HG02938 (cell line): ENCODE measurements around the gene GPD1.

ENCODE experiments used
- ATAC-seq: cut with Tn5 transposase; IDR thresholded peaks from one replicate; pipeline ENCODE4 v1.9.1; 2021; ENCODE audit warnings: mild to moderate bottlenecking, moderate library complexity; ENCODE audit not compliant: unreplicated experiment

Gene GPD1

DNA sequence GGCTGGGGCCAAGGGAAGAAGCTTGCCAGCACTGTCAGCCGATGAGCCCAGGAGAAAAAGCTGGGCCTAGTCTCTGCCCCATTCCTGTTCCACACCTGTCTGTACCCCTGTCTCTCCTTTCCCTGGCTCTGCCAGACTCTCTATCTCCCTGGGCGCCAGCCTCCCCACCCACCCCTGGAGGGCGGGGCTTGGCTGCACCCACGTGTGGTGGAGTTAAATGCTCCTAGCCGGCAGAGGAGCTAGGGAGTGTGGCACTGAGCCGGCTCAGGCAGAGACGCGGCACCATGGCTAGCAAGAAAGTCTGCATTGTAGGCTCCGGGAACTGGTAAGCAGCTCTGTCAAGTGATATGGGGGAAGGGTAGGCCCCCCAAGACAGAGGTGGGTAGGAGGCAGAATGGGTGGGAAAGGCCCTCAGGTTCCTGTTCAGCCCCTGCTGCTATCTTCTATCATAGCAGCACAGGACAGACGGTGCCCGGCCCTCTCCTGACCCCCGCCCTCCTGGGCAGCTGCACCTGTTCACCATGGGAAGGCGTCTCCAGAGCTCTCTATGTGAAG is at the start of gene GPD1:
Gene GPD1 (plus strand): TSS at position 242 of the 555 bp plus-strand sequence. CDS start 43 bp downstream, at position 285.
- no peak for ATAC-seq

DNA sequence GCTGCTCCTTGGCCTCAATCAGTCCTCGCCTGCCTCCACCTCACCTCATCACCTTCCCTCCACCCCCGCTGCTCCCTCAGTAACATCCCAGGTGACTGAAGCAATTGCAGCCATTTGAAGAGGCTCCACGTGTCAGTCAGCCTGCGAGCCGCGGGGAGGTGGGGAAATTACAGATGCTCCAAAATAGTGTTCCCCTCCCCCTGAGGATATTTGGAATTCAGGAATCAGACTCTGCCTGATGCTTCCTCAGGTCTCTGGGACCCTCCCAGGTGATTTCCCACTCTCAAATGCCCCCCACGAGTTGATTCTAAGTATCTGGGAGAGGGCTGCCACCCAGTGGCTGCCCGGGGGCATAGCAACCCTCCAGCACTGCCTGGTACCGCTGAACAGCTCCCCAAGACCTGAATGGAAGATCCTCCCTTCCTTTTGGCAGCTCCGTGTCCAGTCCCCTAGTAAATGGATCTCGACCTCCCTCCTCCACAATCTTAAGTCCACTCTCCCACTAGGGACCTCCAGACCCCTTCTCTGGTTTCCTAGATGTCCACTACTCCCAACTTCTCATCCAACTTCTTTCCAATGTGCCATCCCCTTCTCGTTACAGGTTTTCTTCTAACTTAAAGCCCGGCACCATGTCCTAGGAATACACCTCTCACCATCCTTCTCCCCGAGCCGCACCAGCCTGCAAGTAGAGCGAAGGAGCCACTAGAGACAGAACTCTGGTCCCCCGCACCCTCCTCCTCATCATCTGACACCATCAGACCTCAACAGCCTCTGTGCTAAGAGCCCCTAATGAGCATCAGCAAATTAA is 47.8 kb upstream of the GPD1 start:
- ATAC-seq = no peak

DNA sequence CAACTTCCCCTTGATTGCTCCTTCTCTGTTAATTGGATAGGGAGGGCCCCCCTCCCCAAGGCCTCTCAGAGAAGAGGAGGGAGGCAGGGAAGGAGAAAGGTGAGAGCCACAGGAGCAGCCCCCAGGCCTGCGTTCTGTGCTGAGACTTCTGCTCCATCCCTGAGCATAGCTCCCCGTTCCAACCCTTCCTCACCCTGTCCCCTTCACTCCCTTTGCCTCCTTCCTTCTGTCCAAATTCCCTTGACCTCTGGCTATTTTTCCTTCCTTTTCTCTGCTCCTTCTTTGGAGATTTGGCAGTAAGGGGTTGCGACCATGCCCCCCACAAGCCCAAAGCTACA is 47.2 kb upstream of the GPD1 start:
- no peak for ATAC-seq

DNA sequence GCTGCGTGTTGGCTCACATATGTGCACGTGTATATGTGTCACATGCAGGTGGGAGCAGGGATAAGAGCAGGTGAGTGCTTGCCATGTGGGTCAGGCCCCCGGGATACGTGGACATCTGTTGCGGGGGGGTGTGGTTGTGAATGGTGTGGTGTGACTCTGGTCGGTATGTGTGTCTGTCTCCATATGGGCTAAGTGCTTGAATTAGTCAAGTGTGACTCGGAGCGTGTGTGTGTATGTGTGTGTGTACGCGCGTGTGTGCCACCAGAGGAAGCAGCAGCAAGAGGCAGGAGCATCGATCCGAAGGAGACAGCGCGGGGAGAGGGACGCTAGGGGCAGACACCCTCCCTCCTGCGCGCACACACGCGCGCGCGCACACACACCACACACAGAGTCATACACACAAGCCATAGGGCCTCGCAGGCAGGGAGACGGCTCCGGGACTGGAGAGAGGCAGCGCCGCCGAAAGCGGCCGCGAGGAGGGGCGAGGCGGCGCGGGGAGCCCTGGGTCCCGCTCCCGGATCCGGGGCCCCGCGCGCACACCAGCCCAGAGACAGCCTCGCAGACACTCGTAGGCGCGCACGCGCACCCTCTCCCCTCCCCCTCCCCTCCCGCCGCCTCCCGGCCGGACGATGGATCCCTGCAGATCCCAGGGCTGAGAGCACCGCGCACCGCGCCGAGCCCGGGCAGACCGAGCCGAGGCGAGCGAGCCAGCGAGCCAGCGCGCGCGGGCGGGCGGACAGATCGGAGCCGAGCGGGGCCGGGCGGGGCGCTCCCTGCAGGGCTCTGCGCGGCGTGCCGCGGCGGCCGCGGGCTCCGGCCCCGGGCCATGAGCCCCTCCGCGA is 46.6 kb upstream of the GPD1 start, which contains the start of gene ASIC1:
Gene ASIC1 (plus strand): TSS at position 597 of the 842 bp plus-strand sequence. CDS start 1,171 bp downstream, outside the sequence.
- no peak for ATAC-seq

GRCh38 chr12:50057896-50058670 is 45.7 kb upstream of the GPD1 start:
- ATAC-seq = no peak

DNA sequence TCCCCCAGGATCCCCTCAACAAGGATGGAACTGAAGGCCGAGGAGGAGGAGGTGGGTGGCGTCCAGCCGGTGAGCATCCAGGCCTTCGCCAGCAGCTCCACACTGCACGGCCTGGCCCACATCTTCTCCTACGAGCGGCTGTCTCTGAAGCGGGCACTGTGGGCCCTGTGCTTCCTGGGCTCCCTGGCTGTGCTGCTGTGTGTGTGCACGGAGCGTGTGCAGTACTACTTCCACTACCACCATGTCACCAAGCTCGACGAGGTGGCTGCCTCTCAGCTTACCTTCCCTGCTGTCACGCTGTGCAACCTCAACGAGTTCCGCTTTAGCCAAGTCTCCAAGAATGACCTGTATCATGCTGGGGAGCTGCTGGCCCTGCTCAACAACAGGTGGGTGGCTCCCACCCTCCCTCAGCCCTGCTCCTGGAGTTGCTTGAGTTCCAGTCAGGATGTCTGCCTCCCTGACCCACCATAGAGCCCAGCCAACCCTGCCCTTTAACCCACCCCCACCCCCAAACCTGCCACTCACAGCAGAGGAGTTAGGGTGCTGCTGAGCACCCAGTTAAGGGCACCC is 45.0 kb upstream of the GPD1 start:
- no peak for ATAC-seq

- ATAC-seq = no peak
Measured at GRCh38 chr12:50059440-50060119, 44.2 kb upstream of the GPD1 start.

- no peak for ATAC-seq
Measured at GRCh38 chr12:50060120-50060468, 43.7 kb upstream of the GPD1 start.

GRCh38 chr12:50061171-50061570 is 42.6 kb upstream of the GPD1 start:
- ATAC-seq = no peak

DNA sequence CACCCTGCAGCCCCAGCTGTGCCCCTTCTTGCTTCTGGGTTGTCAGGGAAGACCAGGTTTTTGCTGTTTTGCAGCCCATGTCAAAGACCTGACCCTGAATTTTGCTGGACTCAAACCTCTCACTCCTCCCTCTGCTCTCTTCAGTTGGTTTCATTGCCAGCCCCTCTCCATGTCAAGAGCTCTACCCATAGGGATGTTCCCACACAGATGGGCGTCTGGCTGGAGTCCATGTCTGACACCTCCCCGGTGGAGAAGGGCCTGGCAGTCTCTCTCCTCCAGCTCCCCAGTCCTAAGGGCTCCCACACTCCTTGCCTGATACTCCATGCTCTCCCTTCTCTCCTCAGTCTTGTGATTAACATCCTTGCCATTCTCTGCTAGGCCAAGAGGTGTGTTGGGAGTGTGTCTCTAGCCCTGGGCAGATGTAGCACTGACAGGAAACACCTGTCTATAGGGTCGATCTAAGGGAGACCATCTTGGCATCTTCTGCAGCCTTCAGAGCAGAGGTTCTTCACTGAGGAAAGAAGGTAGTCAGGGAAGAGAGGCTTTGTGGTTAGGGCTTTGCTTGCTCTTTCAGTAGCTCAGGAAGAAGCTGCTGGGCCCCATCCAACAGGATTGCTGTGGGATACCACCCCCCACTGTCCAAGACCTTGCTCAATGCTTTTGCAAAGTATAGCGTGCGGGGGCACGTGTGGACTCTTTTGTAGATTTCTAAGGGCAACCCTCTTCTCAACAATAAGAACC is 41.7 kb upstream of the GPD1 start:
- ATAC-seq = no peak

DNA sequence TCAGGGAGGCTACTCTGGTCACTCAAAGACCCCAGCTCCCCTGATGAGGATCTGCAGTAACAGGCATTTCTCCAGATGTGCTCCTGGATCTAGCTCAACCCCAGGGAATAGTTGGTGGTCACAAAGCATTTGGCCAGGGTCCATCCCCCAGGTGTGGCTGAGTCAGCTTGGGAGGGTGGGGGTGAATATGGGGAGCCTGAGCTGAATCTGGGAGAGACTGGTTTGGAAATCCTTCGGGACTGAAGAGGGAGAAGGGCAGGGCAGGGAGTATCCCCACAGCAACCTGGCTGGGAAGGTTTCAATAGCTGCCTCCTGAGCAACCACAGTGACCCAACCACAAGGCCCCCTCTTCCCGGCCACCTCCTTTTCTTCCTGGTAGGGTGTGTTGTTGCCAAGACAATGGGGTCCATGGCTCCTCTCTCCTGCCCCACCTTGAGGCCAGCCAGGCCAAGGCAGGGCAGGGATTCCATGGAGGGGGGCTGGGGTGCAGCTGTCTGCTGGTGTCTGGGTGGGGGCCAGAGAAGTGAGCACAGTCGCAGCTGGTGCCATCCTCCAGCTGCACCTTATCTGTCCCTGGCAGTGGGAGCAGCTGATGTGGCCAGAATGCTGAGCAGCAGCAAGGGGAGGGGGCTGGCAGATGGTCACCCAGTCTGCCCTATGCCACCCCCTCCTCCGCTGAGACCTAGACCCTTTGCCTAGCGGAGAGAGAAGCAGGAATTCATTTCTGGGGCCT is 40.9 kb upstream of the GPD1 start:
- no peak for ATAC-seq

- ATAC-seq = no peak
Measured at GRCh38 chr12:50065726-50066310, 38.0 kb upstream of the GPD1 start.

GRCh38 chr12:50066402-50066801 is 37.4 kb upstream of the GPD1 start:
- no peak for ATAC-seq

- no peak for ATAC-seq
Measured at GRCh38 chr12:50069069-50069468, 34.7 kb upstream of the GPD1 start.

GRCh38 chr12:50069539-50069938 is 34.3 kb upstream of the GPD1 start:
- no peak for ATAC-seq

- no peak for ATAC-seq
Measured at GRCh38 chr12:50070314-50071060, 33.3 kb upstream of the GPD1 start.

- ATAC-seq = no peak
Measured at GRCh38 chr12:50072198-50072907, 31.5 kb upstream of the GPD1 start.
